Ecto neural progenitor cell (in vitro differentiated cells): Measurements from ENCODE around the gene USP7.
A peak's percentile ranks its signal among the peaks of the same experiment; 100 is the strongest.
"Not testable (repeated sequence)": the region's sequence is repeated elsewhere in the genome, so short reads cannot be mapped to it uniquely, and the experiment has no call there.

Experiments
- DNase-seq: peaks from one replicate; pipeline ENCODE4 v3.0.0-alpha.2; 2018; ENCODE audit warnings: low spot score

The USP7 gene

GRCh38 chr16:8963821-8964441 is at the start of gene USP7:
Gene USP7, minus strand, starts transcription at chr16:8963906. Its CDS starts 621 bp downstream, at chr16:8963285.
- peak; percentile 92 for DNase-seq

DNA sequence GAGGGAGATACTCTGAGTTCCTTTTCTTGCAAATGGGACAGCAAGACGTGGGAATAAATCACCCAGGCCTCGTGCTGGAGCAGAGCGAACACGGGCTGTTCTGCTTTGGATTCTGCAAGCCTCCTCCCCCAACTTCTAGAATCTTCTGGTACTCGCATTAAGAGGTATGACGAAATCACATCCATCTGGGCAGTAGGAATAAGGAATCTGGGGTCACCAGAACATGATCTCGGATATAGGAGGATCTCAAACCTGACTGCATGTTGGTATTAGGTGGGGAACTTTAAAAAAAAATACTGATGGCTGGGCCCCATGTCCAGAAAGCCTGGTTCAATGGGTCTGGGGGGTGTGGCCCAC is 49.8 kb upstream of the USP7 start:
- no peak for DNase-seq

GRCh38 chr16:9012848-9013507 is 49.3 kb upstream of the USP7 start:
- peak; percentile 81 for DNase-seq

DNA sequence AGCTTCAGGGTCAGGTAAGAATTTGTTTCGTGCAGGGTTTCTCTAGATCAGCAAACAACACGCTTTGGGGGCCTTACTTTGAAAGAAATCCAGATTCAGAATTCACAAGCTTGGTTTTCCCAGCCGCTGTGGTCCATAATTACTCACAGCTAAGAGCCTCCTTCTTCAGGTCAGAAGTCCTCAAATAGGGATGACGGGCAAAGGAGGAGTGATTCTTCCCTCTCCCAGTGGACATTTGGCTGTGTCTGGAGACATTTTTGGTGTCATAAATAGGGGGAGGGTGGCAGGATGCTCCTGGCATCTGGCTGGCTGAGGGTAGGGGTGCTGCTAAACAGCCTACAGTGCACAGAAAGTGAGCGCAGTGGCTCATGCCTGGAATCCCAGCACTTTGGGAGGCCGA is 48.6 kb upstream of the USP7 start:
- DNase-seq, result no peak

GRCh38 chr16:9008601-9009260 is 45.0 kb upstream of the USP7 start:
- DNase-seq, result peak; percentile 88

- DNase-seq, result no peak
Observed at GRCh38 chr16:9007177-9007794, 43.6 kb upstream of the USP7 start.

- no peak for DNase-seq
Observed at GRCh38 chr16:9004183-9004582, 40.5 kb upstream of the USP7 start.

- DNase-seq, result no peak
Observed at GRCh38 chr16:9003763-9004162, 40.1 kb upstream of the USP7 start.

DNA sequence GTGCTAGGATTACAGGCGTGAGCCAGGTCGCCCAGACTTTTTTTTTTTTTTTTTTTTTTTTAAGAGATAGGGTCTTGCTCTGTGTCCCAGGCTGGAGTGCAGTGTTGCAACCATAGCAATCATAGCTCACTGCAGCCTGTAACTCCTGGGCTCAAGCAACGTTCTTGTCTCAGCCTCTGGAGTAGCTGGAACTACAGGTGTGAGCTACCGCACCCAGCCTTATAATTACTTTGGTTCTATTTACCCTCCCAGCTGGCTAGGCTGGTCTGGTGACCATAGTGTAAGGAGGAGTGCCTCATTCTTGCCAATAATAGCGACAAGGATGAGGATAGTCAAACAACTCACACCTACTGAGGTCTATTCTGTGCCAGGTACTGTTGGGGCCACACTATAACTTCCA is 39.6 kb upstream of the USP7 start:
- no peak for DNase-seq

DNA sequence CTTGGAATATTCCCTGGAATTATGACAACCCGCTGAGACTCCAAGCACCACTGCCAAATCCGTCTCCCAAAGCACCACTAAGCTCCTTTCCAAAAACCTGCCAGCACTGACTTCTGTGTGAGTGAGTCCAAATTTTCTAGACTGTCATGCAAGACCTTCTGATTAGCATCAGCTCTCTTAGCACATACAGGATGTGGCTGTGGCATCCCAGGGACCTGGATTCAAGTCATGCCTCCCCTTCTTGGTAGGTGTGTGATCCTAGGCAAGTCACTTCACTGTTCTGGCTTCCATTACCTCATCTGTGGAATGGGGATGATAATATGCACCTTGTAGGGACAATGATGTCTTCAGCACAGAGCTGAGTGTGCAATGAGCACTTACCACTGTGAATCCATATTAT is 38.3 kb upstream of the USP7 start:
- no peak for DNase-seq

DNA sequence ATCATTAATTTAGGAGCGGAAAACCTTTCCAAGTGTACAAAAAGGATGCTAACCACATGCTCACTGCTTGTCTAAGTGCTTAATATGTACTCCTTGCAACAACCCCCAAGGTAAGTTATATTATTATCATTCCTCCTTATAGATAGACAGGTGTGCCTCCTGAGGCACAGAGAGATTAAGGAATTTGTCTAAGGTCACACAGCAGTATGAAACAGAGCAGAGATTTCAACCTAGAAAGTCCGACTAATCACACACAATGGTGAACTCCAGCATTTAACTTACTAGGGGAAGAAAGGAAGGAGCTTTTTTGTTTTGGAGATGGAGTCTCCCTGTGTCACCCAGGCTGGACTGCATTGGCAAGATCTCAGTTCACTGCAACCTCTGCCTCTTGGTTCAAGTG is 37.0 kb upstream of the USP7 start:
- DNase-seq, result no peak

DNA sequence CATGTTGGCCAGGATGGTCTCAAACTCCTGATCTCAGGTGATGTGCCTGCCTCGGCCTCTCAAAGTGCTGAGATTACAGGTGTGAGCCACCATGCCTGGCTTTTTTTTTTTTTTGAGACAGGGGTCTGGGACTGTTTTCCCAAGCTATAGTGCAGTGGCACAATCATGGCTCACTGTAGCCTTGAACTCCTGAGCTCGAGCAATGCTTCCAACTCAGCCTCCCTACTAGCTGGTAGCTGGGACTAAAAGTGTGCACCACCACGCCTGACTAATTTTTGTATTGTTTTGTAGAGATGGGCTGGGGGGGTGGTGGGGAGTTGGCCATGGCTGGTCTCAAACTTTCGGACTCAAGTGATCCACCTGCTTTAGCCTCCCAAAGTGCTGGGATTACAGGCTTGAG is 36.1 kb upstream of the USP7 start:
- DNase-seq, result no peak

DNA sequence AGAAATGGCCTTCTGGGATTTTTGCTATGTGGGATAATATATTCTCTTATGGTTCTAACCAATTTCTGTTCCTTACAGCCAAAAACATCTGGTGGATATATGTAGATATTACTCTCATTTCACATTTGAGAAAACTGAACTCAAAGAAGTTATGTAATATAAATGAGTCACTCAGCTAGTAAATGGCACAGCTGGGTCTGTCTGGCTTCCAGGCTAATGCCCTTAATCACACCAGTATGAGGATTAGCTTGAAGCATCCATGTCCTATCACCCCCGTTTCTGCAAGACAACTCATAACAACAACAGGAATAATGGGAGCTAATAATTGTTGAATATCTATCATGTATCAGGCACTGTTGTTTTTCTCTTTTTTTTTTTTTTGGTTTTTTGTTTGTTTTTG is 34.4 kb upstream of the USP7 start:
- no peak for DNase-seq

DNA sequence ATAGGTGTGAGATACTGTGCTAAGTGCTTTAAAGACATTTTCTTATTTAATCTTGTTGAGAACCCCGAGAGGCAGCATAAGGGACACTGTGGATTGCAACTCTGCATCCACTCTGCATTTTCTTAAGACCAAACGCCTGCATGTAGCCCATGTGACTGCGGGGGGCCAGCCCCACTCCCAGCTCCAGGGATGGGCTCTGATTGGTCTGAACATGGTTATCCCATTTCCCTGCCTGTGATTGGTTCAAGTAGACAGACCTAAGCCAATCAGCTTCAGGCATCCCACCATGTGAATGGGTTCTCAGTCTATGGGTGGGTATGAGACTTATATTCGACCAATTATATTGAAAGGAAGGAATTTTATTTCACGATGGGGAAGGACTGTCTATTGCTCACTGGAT is 33.2 kb upstream of the USP7 start:
- no peak for DNase-seq

DNA sequence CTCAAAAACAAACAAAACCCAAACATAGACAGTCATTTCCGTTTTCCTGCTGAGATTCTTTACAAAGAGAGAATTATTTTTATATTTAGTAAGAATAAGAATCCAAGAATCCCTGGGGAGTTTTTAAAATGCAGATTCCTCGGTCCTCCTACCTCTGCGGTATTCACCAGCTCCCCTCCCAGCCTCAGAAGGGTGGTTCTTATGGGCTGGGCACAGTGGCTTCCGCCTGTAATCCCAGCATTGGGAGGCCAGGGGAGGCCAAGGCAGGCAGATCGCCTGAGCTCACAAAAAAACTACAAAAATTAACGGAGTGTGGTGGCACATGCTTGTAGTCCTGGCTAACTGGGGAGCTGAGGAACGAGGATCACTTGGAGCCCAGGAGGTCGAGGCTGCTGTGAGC is 26.7 kb upstream of the USP7 start:
- no peak for DNase-seq

GRCh38 chr16:8989099-8989878 is 25.6 kb upstream of the USP7 start:
- DNase-seq, result no peak

- DNase-seq, result no peak
Observed at GRCh38 chr16:8986818-8987191, 23.1 kb upstream of the USP7 start.

DNA sequence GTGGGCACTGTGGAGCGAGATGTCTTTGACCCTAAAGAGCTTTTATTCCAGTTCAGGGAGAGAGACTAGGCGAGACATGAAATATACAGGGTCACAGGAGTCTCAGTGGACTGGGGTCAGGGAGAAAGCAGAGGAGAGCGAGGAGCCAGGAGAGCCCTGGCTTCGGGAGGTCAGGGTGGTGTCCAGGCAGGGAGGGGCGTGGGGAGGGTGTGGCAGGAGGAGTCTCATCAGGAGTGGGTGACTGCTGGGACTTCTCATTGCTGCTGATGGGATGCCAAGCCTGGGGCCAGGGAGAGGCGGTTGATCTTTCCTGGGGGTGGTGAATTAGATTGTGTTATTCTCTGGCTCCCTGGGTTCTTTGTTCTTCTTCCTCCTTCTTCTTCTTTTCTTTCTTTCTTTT is 22.4 kb upstream of the USP7 start:
- no peak for DNase-seq

GRCh38 chr16:8982816-8983215 is 19.1 kb upstream of the USP7 start:
- no peak for DNase-seq

- DNase-seq, result not testable (repeated sequence)
Observed at GRCh38 chr16:8981901-8982300, 18.2 kb upstream of the USP7 start.

GRCh38 chr16:8976189-8976588 is 12.5 kb upstream of the USP7 start:
- DNase-seq, result not testable (repeated sequence)

DNA sequence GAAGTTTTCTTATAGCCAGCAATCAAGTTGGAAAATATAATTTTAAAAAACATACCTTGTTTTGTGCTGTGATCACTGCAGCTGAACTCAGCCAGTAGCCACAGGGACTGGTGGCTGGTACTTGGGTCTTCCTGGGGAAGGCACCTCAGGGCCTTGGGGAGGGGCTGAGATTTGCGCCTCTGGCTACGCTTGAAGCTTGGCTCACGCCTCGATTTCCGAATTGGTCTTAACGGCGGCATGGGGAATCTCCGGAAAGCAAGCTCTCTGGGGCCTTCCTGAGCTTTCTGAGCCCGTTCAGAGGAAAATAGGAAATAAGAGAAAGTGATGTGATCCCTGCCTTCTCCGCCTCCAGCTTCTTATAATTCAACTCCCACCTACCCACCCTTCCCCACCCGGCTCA is 11.3 kb upstream of the USP7 start:
- no peak for DNase-seq
